ENCODE results near the gene GPX4. TPM values are rescaled to one million over a fixed set of nuclear protein-coding genes. Genes with fewer than 3 reads are reported as not detected.

Gene GPX4
- total RNA-seq, 1 experiment from 2014 or later = 577 TPM

DNA sequence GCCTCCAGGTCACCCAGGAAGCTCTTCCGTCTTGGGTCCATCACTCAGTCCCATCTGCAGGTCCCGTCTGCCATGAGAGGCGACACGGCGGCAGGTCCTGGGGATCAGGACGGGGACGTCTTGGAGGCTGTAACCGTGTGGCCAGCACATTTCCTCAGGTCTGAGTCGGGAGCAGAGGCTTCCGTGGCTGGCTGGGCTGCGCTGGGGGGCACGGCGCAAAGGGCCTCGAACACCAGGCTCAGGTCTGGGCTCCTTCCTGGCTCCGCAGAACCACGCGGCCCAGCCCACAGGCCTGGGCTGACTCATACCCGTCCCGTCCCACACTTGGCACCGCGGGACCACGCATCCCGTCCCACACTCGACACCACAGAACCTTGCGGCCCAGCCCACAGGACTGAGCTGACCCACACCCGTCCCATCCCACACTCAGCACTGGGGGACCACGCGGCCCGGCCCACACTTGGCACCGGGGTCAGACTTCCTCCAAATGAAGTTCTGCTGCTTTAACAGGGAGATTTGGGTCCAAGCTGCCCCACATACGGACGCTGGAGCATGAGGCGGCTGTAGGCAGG, 40.1 kb downstream of the GPX4 start:
- no peak for ATAC-seq
- TF ChIP-seq, protein P1, sequence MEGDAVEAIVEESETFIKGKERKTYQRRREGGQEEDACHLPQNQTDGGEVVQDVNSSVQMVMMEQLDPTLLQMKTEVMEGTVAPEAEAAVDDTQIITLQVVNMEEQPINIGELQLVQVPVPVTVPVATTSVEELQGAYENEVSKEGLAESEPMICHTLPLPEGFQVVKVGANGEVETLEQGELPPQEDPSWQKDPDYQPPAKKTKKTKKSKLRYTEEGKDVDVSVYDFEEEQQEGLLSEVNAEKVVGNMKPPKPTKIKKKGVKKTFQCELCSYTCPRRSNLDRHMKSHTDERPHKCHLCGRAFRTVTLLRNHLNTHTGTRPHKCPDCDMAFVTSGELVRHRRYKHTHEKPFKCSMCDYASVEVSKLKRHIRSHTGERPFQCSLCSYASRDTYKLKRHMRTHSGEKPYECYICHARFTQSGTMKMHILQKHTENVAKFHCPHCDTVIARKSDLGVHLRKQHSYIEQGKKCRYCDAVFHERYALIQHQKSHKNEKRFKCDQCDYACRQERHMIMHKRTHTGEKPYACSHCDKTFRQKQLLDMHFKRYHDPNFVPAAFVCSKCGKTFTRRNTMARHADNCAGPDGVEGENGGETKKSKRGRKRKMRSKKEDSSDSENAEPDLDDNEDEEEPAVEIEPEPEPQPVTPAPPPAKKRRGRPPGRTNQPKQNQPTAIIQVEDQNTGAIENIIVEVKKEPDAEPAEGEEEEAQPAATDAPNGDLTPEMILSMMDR (IDR thresholded peaks at IDR 0.05) = no peak
- TF ChIP-seq TCF7L2 (IDR thresholded peaks at IDR 0.05; ENCODE audit: low read depth, low read length) (no peak), SIN3A (IDR thresholded peaks at IDR 0.05; ENCODE audit: borderline replicate concordance, insufficient read depth, low read depth, low read length) (no peak), POLR2AphosphoS5 (IDR thresholded peaks at IDR 0.05; ENCODE audit: low read depth, low read length) (no peak)
- TF ChIP-seq, protein P2, sequence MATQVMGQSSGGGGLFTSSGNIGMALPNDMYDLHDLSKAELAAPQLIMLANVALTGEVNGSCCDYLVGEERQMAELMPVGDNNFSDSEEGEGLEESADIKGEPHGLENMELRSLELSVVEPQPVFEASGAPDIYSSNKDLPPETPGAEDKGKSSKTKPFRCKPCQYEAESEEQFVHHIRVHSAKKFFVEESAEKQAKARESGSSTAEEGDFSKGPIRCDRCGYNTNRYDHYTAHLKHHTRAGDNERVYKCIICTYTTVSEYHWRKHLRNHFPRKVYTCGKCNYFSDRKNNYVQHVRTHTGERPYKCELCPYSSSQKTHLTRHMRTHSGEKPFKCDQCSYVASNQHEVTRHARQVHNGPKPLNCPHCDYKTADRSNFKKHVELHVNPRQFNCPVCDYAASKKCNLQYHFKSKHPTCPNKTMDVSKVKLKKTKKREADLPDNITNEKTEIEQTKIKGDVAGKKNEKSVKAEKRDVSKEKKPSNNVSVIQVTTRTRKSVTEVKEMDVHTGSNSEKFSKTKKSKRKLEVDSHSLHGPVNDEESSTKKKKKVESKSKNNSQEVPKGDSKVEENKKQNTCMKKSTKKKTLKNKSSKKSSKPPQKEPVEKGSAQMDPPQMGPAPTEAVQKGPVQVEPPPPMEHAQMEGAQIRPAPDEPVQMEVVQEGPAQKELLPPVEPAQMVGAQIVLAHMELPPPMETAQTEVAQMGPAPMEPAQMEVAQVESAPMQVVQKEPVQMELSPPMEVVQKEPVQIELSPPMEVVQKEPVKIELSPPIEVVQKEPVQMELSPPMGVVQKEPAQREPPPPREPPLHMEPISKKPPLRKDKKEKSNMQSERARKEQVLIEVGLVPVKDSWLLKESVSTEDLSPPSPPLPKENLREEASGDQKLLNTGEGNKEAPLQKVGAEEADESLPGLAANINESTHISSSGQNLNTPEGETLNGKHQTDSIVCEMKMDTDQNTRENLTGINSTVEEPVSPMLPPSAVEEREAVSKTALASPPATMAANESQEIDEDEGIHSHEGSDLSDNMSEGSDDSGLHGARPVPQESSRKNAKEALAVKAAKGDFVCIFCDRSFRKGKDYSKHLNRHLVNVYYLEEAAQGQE (IDR thresholded peaks at IDR 0.05; ENCODE audit: insufficient read depth in 1 of 2, low read depth in 2 of 2, low read length in 1 of 2) = no peak
- ChIA-PET POLR2A (no interaction called here), CTCF (no interaction called here)
- Histone ChIP-seq H3K9me3 (ENCODE audit: control insufficient read depth, insufficient read depth, low read depth, low read length) (no peaks in the 10 kb centered on the region), H3K4me1 (ENCODE audit: control insufficient read depth, insufficient read depth, low read length) (peaks cover 17% of the 10 kb centered on the region), H3K36me3 (ENCODE audit: control insufficient read depth, insufficient read depth, low read length) (no peaks in the 10 kb centered on the region), H3K27ac (ENCODE audit: low read length) (no peak overlapping the region; the same call in 1 of the 2 replicates), H3K27me3 (ENCODE audit: control insufficient read depth, insufficient read depth, low read length) (no peaks in the 10 kb centered on the region), H3K4me3 (ENCODE audit: low read depth in 2 of 2, low read length in 2 of 2) (no peak overlapping the region)
- in situ Hi-C loops (cut with HindIII; ENCODE audit: low pct_unique_long_range_greater_than_20kb, low sequenced_read_pairs) = no loop called here
- no peak for DNase-seq (ENCODE audit: low read depth, low spot score)
- BruUV-seq (replicated peaks) = TSS peak; percentile 58
- intact Hi-C loops (cut with micrococcal nuclease; ENCODE audit: unreplicated experiment) = no loop called here

DNA sequence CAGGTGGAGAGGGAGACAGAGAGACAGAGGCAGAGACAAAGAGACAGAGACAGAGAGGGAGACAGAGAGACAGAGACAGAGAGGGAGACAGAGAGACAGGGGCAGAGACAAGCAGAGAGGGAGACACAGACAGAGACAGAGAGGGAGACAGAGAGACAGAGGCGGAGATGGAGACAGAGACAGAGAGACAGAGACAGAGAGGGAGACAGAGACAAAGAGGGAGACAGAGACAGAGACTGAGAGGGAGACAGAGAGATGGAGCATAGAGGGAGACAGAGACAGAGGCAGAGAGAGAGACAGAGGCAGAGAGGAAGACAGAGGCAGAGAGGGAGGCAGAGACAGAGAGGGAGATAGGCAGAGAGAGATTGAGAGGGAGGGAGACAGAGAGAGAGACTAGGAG, 40.9 kb downstream of the GPX4 start:
- in situ Hi-C loops (cut with HindIII; ENCODE audit: low pct_unique_long_range_greater_than_20kb, low sequenced_read_pairs) = no loop called here
- POLR2A ChIA-PET = no interaction called here
- no peaks in the 10 kb centered on the region for H3K36me3 ChIP-seq (ENCODE audit: control insufficient read depth, insufficient read depth, low read length)

More for the DNA sequence above, 40.9 kb downstream of the GPX4 start:
- Histone ChIP-seq H3K9me3 (ENCODE audit: control insufficient read depth, insufficient read depth, low read depth, low read length) (no peaks in the 10 kb centered on the region), H3K4me3 (ENCODE audit: low read depth in 2 of 2, low read length in 2 of 2) (no peak overlapping the region), H3K4me1 (ENCODE audit: control insufficient read depth, insufficient read depth, low read length) (peaks cover 17% of the 10 kb centered on the region), H3K27me3 (ENCODE audit: control insufficient read depth, insufficient read depth, low read length) (no peaks in the 10 kb centered on the region), H3K27ac (ENCODE audit: low read length) (peak overlapping the region; percentile 14)
- TF ChIP-seq, protein P2 (IDR thresholded peaks at IDR 0.05; ENCODE audit: insufficient read depth in 1 of 2, low read depth in 2 of 2, low read length in 1 of 2) = no peak
- no peak for TF ChIP-seq POLR2AphosphoS5 (IDR thresholded peaks at IDR 0.05; ENCODE audit: low read depth, low read length)
- no peak for TF ChIP-seq SIN3A (IDR thresholded peaks at IDR 0.05; ENCODE audit: borderline replicate concordance, insufficient read depth, low read depth, low read length)
- TF ChIP-seq, protein P1 (IDR thresholded peaks at IDR 0.05) = no peak
- TF ChIP-seq TCF7L2 (IDR thresholded peaks at IDR 0.05; ENCODE audit: low read depth, low read length) = no peak
- BruUV-seq (replicated peaks) = no TSS peak
- ATAC-seq = no peak
- CTCF ChIA-PET = no interaction called here
- intact Hi-C loops (cut with micrococcal nuclease; ENCODE audit: unreplicated experiment) = no loop called here
- DNase-seq (ENCODE audit: low read depth, low spot score) = no peak

Data from Panc1 (cell line).